MM.1S (cell line): Measurements from ENCODE around the gene FCGR3B.
A peak's percentile ranks its signal among the peaks of the same experiment; 100 is the strongest.
"Not testable (repeated sequence)": the region's sequence is repeated elsewhere in the genome, so short reads cannot be mapped to it uniquely, and the experiment has no call there.

Source experiments
- CTCF ChIP-seq: fragments of 300-600 bp; sonication (generic); IDR thresholded peaks from 2 replicates; pipeline ENCODE4 v1.5.1; 2016; ENCODE audit warnings: antibody characterized with exemption, low read length, mixed read lengths
- EZH2 ChIP-seq: fragments of 300-600 bp; sonication (generic); optimal IDR thresholded peaks from 2 replicates; pipeline ENCODE3; 2017; ENCODE audit warnings: low read depth, mild to moderate bottlenecking, antibody characterized with exemption, low read length, mixed read lengths
- EZH2phosphoT487 ChIP-seq: fragments of 300-600 bp; sonication (generic); IDR thresholded peaks from 2 replicates; pipeline ENCODE4 v1.6.1; 2018; ENCODE audit warnings: antibody characterized with exemption, low read length

- TF ChIP-seq CTCF, result peak; percentile 11; the same call in 1 of the 2 replicates
- TF ChIP-seq EZH2, EZH2phosphoT487: not testable (repeated sequence)
Observed at GRCh38 chr1:161642697-161643096, 11.7 kb upstream of the FCGR3B start.
